WTC11 (cell line): ENCODE data around the gene PCK2.

Experiments used
- CTCF ChIP-seq: fragments of 200-600 bp; IDR thresholded peaks from 2 replicates; pipeline ENCODE4 v1.8.0; 2022; ENCODE audit warnings: antibody characterized with exemption
- ESRRA ChIP-seq: sonication (generic); formaldehyde crosslinking; IDR thresholded peaks from 2 replicates; pipeline ENCODE4 v1.8.1; 2022; ENCODE audit warnings: mild to moderate bottlenecking, missing genetic modification reagents, borderline replicate concordance
- NFE2L1 ChIP-seq: sonication (generic); formaldehyde crosslinking; IDR thresholded peaks from 2 replicates; pipeline ENCODE4 v1.8.1; 2023; ENCODE audit warnings: missing genetic modification reagents
- NR2C2 ChIP-seq: sonication (generic); formaldehyde crosslinking; IDR thresholded peaks from 2 replicates; pipeline ENCODE4 v1.8.0; 2022; ENCODE audit warnings: mild to moderate bottlenecking, missing genetic modification reagents

GRCh38 chr14:24151404-24152080 lies 57.4 kb downstream of the PCK2 start:
- TF ChIP-seq NFE2L1 (CRISPR knock-in tag) (no peak), ESRRA (no peak), CTCF (no peak), NR2C2 (CRISPR knock-in tag) (no peak)
